ENCODE measurements around the gene LRRTM4. TPM values are rescaled to one million over a fixed set of nuclear protein-coding genes. Genes with fewer than 3 reads are reported as not detected.

LRRTM4 gene
- total and polyA plus RNA-seq, 2 donors (not counting 1 experiment from before 2014, with no cell fraction given): 0.05 TPM; not detected in 1

GRCh38 chr2:77518311-77518710 lies 3.9 kb downstream of the LRRTM4 start:
- H3K9ac ChIP-seq (ENCODE audit: insufficient read depth, low read length): no peak overlapping the region
- no peak overlapping the region for H3K4me3 ChIP-seq (replicated peaks in 1 of 4; ENCODE audit: control extremely low read depth in 1 of 4, insufficient read depth in 1 of 4, low read depth in 3 of 4, low read length in 4 of 4)
- H3K36me3 ChIP-seq (ENCODE audit: control insufficient read depth, insufficient read depth, low read length): no peaks in the 10 kb centered on the region
- no peaks in the 10 kb centered on the region for H3K79me2 ChIP-seq (ENCODE audit: control insufficient read depth, insufficient read depth, low read length)
- no peaks in the 10 kb centered on the region for H3K9me3 ChIP-seq (ENCODE audit: control insufficient read depth, insufficient read depth, low read depth, low read length)
- no peak overlapping the region for H2AFZ ChIP-seq (ENCODE audit: low read length)
- TF ChIP-seq EZH2 (IDR thresholded peaks at IDR 0.05; ENCODE audit: low read length, missing control alignments): no peak
- no peak for TF ChIP-seq CTCF (conservative IDR thresholded peaks at IDR 0.05 in 1 of 2, IDR thresholded peaks at IDR 0.05 in 1 of 2; ENCODE audit: low read depth in 1 of 2, low read length in 2 of 2)
- DNase-seq (ENCODE audit: low read depth in 2 of 2): no peak
- H3K4me1 ChIP-seq (ENCODE audit: control insufficient read depth, extremely low read depth, insufficient read depth, low read length): no peaks in the 10 kb centered on the region
- no peaks in the 10 kb centered on the region for H3K27me3 ChIP-seq (ENCODE audit: control insufficient read depth, insufficient read depth, low read length)
- no peak overlapping the region for H3K27ac ChIP-seq (ENCODE audit: insufficient read depth, low read length)
- no peak overlapping the region for H3K4me2 ChIP-seq (ENCODE audit: extremely low read depth, insufficient read depth, low read length)
- no peaks in the 10 kb centered on the region for H4K20me1 ChIP-seq (ENCODE audit: control insufficient read depth, extremely low read depth, insufficient read depth, low read length)

DNA sequence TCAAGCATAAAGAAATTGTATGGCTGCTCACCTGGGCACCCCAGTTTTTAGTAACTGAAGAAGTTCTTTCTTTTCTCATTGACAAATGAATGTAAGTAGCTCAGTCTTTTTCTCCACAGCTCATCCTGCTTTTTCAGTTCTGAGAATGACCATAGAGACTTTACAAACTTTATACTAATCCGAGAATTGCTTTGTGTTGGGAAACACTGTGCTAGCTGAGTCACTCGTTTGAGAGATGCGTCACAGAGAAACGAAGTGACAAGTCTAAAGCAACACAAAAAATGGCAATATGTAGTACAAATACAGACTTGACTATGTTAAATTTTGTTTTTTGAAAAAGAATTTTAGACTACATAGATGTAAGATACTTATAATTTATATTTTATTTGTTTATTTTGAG lies 9.0 kb downstream of the LRRTM4 start:
- no peak overlapping the region for H2AFZ ChIP-seq (ENCODE audit: low read length)
- no peak overlapping the region for H3K4me2 ChIP-seq (ENCODE audit: extremely low read depth, insufficient read depth, low read length)
- H3K79me2 ChIP-seq (ENCODE audit: control insufficient read depth, insufficient read depth, low read length): no peaks in the 10 kb centered on the region
- DNase-seq (ENCODE audit: low read depth in 2 of 2): peak; percentile 23 to 33
- no peaks in the 10 kb centered on the region for H3K36me3 ChIP-seq (ENCODE audit: control insufficient read depth, insufficient read depth, low read length)
- no peak overlapping the region for H3K4me3 ChIP-seq (replicated peaks in 1 of 4; ENCODE audit: control extremely low read depth in 1 of 4, insufficient read depth in 1 of 4, low read depth in 3 of 4, low read length in 4 of 4)
- no peaks in the 10 kb centered on the region for H3K4me1 ChIP-seq (ENCODE audit: control insufficient read depth, extremely low read depth, insufficient read depth, low read length)
- no peaks in the 10 kb centered on the region for H4K20me1 ChIP-seq (ENCODE audit: control insufficient read depth, extremely low read depth, insufficient read depth, low read length)
- H3K27ac ChIP-seq (ENCODE audit: insufficient read depth, low read length): no peak overlapping the region
- no peaks in the 10 kb centered on the region for H3K9me3 ChIP-seq (ENCODE audit: control insufficient read depth, insufficient read depth, low read depth, low read length)
- TF ChIP-seq CTCF (conservative IDR thresholded peaks at IDR 0.05 in 1 of 2, IDR thresholded peaks at IDR 0.05 in 1 of 2; ENCODE audit: low read depth in 1 of 2, low read length in 2 of 2) (no peak), EZH2 (IDR thresholded peaks at IDR 0.05; ENCODE audit: low read length, missing control alignments) (no peak)
- no peak overlapping the region for H3K9ac ChIP-seq (ENCODE audit: insufficient read depth, low read length)
- H3K27me3 ChIP-seq (ENCODE audit: control insufficient read depth, insufficient read depth, low read length): no peaks in the 10 kb centered on the region

DNA sequence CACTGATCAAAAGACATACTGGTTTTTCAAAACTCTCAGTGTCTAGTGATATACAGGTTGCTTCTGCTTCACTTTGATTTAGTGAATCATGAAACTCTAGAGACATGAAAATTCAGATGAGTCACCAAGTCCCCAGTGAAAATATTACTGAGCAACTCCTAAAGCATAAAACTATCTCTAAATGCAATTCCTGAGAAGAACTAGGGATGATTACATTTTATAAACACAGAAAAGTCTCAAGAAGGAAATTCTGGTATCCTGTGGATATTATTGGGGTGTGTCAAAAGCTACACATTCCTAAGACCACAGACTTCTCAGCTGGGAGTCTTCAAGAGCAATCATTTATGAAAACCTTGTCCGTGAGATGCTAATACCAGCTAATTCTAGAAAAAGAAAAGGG lies 9.7 kb downstream of the LRRTM4 start:
- H3K79me2 ChIP-seq (ENCODE audit: control insufficient read depth, insufficient read depth, low read length): no peaks in the 10 kb centered on the region
- H2AFZ ChIP-seq (ENCODE audit: low read length): no peak overlapping the region
- peak; percentile 5 to 20 for DNase-seq (ENCODE audit: low read depth in 2 of 2)
- H3K36me3 ChIP-seq (ENCODE audit: control insufficient read depth, insufficient read depth, low read length): no peaks in the 10 kb centered on the region
- no peaks in the 10 kb centered on the region for H4K20me1 ChIP-seq (ENCODE audit: control insufficient read depth, extremely low read depth, insufficient read depth, low read length)
- no peak overlapping the region for H3K4me3 ChIP-seq (replicated peaks in 1 of 4; ENCODE audit: control extremely low read depth in 1 of 4, insufficient read depth in 1 of 4, low read depth in 3 of 4, low read length in 4 of 4)
- H3K9ac ChIP-seq (ENCODE audit: insufficient read depth, low read length): no peak overlapping the region
- TF ChIP-seq EZH2 (IDR thresholded peaks at IDR 0.05; ENCODE audit: low read length, missing control alignments) (no peak), CTCF (conservative IDR thresholded peaks at IDR 0.05 in 1 of 2, IDR thresholded peaks at IDR 0.05 in 1 of 2; ENCODE audit: low read depth in 1 of 2, low read length in 2 of 2) (no peak)
- no peak overlapping the region for H3K27ac ChIP-seq (ENCODE audit: insufficient read depth, low read length)
- H3K4me2 ChIP-seq (ENCODE audit: extremely low read depth, insufficient read depth, low read length): no peak overlapping the region
- no peaks in the 10 kb centered on the region for H3K27me3 ChIP-seq (ENCODE audit: control insufficient read depth, insufficient read depth, low read length)
- no peaks in the 10 kb centered on the region for H3K4me1 ChIP-seq (ENCODE audit: control insufficient read depth, extremely low read depth, insufficient read depth, low read length)
- no peaks in the 10 kb centered on the region for H3K9me3 ChIP-seq (ENCODE audit: control insufficient read depth, insufficient read depth, low read depth, low read length)
